MM.1S (cell line): ENCODE data around the gene AIRE.

ENCODE experiments used
- DNase-seq: peaks from one replicate; pipeline ENCODE4 v3.0.0-alpha.2; 2015
- H2AFZ ChIP-seq: fragments of 300-600 bp; sonication (generic); 2 replicates; pipeline ENCODE4 v1.6.0; 2016; ENCODE audit warnings: antibody characterized with exemption, low read length
- H3F3A ChIP-seq: fragments of 300-600 bp; sonication (generic); 2 replicates; pipeline ENCODE4 v1.6.1; 2016; ENCODE audit warnings: mild to moderate bottlenecking, antibody characterized with exemption, low read length, moderate library complexity, mixed read lengths; ENCODE audit not compliant: insufficient read depth
- H3K27ac ChIP-seq: fragments of 300-600 bp; sonication (generic); 2 replicates; pipeline ENCODE4 v1.5.1; 2016; ENCODE audit warnings: mild to moderate bottlenecking, low read length
- H3K27me3 ChIP-seq: fragments of 300-600 bp; sonication (generic); replicated peaks from 2 replicates; pipeline ENCODE4 v1.6.0; 2016; ENCODE audit warnings: low read length; ENCODE audit not compliant: insufficient read depth
- H3K36me3 ChIP-seq: fragments of 300-600 bp; sonication (generic); replicated peaks from 2 replicates; pipeline ENCODE4 v1.6.1; 2016; ENCODE audit warnings: mild to moderate bottlenecking, low read length, mixed read lengths; ENCODE audit not compliant: insufficient read depth
- H3K4me1 ChIP-seq: fragments of 300-600 bp; sonication (generic); 2 replicates; pipeline ENCODE4 v1.6.1; 2016; ENCODE audit warnings: low read length, mixed read lengths
- H3K4me2 ChIP-seq: fragments of 300-600 bp; sonication (generic); 2 replicates; pipeline ENCODE4 v1.6.0; 2016; ENCODE audit warnings: low read depth, low read length
- H3K4me3 ChIP-seq: fragments of 300-600 bp; sonication (generic); 2 replicates; pipeline ENCODE4 v1.5.1; 2016; ENCODE audit warnings: low read length, mixed read lengths
- H3K79me2 ChIP-seq: fragments of 300-600 bp; sonication (generic); 2 replicates; pipeline ENCODE4 v1.6.1; 2016; ENCODE audit warnings: mixed run types, low read length, mixed read lengths
- H3K9ac ChIP-seq: fragments of 300-600 bp; sonication (generic); 2 replicates; pipeline ENCODE4 v1.6.1; 2016; ENCODE audit warnings: low read length, mixed read lengths
- H3K9me2 ChIP-seq: fragments of 300-600 bp; sonication (generic); replicated peaks from 2 replicates; pipeline ENCODE4 v1.6.1; 2016; ENCODE audit warnings: mild to moderate bottlenecking, low read length, mixed read lengths; ENCODE audit not compliant: insufficient read depth
- H3K9me3 ChIP-seq: fragments of 300-600 bp; sonication (generic); replicated peaks from 2 replicates; pipeline ENCODE4 v1.6.1; 2016; ENCODE audit warnings: mild to moderate bottlenecking, low read length, mixed read lengths; ENCODE audit not compliant: insufficient read depth
- H4K20me1 ChIP-seq: fragments of 300-600 bp; sonication (generic); 2 replicates; pipeline ENCODE4 v1.6.1; 2016; ENCODE audit warnings: mild to moderate bottlenecking, low read length, moderate library complexity, mixed read lengths; ENCODE audit not compliant: insufficient read depth
- EZH2 ChIP-seq: fragments of 300-600 bp; sonication (generic); optimal IDR thresholded peaks from 2 replicates; pipeline ENCODE3; 2017; ENCODE audit warnings: low read depth, mild to moderate bottlenecking, antibody characterized with exemption, low read length, mixed read lengths
- EZH2phosphoT487 ChIP-seq: fragments of 300-600 bp; sonication (generic); IDR thresholded peaks from 2 replicates; pipeline ENCODE4 v1.6.1; 2018; ENCODE audit warnings: antibody characterized with exemption, low read length
- TF ChIP-seq, protein P1 (sequence below): fragments of 300-600 bp; sonication (generic); IDR thresholded peaks from 2 replicates; pipeline ENCODE4 v1.5.1; 2016; ENCODE audit warnings: antibody characterized with exemption, low read length, mixed read lengths

AIRE gene

DNA sequence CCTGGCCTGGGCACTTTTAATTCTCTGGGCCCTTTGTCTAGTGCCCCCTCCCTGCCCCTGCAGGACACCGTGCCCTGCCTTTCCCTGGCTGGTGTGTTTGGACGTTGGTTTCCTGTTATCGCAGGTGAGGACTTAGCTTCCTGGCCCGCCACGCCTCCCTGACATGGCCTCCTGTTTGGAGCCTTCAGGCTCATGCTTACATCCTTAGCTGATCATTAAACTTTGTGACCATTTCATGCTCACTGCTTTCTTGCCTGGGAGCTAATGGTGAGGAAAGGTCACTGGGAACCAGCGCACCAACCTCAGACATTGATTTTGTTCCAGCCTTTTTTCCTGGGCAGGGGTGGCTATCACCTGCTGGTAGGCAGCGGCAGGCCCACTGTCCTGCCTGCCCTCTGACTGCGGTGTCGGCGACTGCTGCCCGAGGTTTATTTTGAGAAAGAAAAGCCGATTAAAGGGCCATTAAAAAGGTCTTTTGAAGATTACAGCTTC is 17.9 kb downstream of the AIRE start:
- Histone ChIP-seq H3K4me1 (peaks cover 7% of the 10 kb centered on the region), H3K9ac (no peak overlapping the region), H3K79me2 (peaks cover 75% of the 10 kb centered on the region), H3K27me3 (no peaks in the 10 kb centered on the region), H3K9me2 (no peaks in the 10 kb centered on the region), H4K20me1 (0 out of 2 replicates have a peak, but pooled peaks cover 4% of the 10 kb centered on the region), H3F3A (peaks cover 11% of the 10 kb centered on the region), H3K36me3 (no peaks in the 10 kb centered on the region), H3K4me3 (no peak overlapping the region), H3K9me3 (no peaks in the 10 kb centered on the region), H2AFZ (no peak overlapping the region), H3K4me2 (no peak overlapping the region), H3K27ac (no peak overlapping the region)
- TF ChIP-seq EZH2, result no peak
- no peak for TF ChIP-seq EZH2phosphoT487
- TF ChIP-seq, protein P1, sequence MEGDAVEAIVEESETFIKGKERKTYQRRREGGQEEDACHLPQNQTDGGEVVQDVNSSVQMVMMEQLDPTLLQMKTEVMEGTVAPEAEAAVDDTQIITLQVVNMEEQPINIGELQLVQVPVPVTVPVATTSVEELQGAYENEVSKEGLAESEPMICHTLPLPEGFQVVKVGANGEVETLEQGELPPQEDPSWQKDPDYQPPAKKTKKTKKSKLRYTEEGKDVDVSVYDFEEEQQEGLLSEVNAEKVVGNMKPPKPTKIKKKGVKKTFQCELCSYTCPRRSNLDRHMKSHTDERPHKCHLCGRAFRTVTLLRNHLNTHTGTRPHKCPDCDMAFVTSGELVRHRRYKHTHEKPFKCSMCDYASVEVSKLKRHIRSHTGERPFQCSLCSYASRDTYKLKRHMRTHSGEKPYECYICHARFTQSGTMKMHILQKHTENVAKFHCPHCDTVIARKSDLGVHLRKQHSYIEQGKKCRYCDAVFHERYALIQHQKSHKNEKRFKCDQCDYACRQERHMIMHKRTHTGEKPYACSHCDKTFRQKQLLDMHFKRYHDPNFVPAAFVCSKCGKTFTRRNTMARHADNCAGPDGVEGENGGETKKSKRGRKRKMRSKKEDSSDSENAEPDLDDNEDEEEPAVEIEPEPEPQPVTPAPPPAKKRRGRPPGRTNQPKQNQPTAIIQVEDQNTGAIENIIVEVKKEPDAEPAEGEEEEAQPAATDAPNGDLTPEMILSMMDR, result no peak
- DNase-seq, result no peak

DNA sequence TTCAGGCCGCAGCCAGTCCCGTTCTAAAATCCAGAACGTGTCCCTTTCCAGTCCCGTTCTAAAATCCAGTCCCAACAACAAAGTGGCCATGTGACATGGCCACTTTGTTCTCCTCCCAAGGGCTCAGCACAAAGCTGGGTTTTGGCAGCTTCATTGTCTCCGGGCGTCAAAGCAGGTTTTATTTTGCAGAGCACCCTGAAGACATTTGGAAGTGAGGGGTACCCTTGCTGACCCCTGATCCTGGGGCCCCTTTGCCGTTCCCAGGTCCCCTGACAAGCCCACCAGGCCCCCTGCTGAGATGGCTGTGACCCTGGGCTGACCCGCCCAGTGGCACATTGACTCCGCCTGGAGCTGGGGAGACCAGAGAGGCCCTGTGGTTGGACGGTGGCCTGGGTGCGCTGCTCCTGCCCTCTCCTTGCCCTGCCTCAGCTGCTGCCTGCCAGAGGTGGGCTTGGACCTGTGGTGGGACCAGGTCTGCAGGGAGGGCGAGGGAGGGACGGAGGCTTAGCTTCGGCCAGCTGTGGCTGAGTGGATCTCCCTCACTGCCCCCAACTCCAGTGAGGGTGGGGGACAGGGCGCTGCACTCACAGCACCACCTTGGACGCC is 18.4 kb downstream of the AIRE start:
- Histone ChIP-seq H3K9ac (no peak overlapping the region), H3K9me2 (no peaks in the 10 kb centered on the region), H3K36me3 (no peaks in the 10 kb centered on the region), H3K9me3 (no peaks in the 10 kb centered on the region), H3F3A (peaks cover 6% of the 10 kb centered on the region), H3K4me2 (no peak overlapping the region), H3K4me3 (no peak overlapping the region), H3K27me3 (no peaks in the 10 kb centered on the region), H3K79me2 (peaks cover 80% of the 10 kb centered on the region), H3K4me1 (peaks cover 5% of the 10 kb centered on the region; the same call in 1 of the 2 replicates), H2AFZ (no peak overlapping the region), H3K27ac (no peak overlapping the region), H4K20me1 (0 out of 2 replicates have a peak, but pooled peaks cover 4% of the 10 kb centered on the region)
- no peak for DNase-seq
- no peak for TF ChIP-seq EZH2
- TF ChIP-seq, protein P1, result no peak
- no peak for TF ChIP-seq EZH2phosphoT487

DNA sequence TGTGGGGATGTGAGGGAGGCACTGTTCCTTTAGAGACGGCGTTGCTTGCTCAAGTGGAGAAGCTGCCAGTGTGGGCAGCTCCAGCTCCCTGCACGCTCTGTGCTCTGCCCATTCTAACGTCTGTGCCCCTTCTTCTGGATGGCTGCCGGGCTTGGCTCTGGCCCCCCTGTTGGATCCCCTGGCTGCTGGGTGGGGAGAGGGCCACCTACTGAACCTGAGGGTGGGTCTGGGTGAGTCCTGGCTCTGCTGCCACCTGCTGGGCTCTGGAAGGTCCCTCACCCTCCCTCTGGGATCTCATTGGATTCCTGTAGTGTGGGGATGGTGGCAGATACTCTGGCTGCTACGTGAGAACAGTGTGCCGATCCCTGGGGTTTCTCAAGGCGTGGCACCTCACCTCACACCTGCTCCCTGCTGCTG is 19.2 kb downstream of the AIRE start:
- Histone ChIP-seq H3K9me3 (no peaks in the 10 kb centered on the region), H3F3A (no peaks in the 10 kb centered on the region), H3K4me3 (no peak overlapping the region), H3K4me2 (no peak overlapping the region), H3K4me1 (peaks cover 5% of the 10 kb centered on the region; the same call in 1 of the 2 replicates), H3K27me3 (no peaks in the 10 kb centered on the region), H3K79me2 (peaks cover 86% of the 10 kb centered on the region), H3K36me3 (no peaks in the 10 kb centered on the region), H3K9ac (no peak overlapping the region), H4K20me1 (0 out of 2 replicates have a peak, but pooled peaks cover 4% of the 10 kb centered on the region), H3K27ac (no peak overlapping the region), H3K9me2 (no peaks in the 10 kb centered on the region), H2AFZ (no peak overlapping the region)
- peak; percentile 37 for DNase-seq
- TF ChIP-seq, protein P1, result peak; percentile 75
- TF ChIP-seq EZH2phosphoT487 (no peak), EZH2 (no peak)
